GM18498 (cell line): Measurements from ENCODE around the gene SIRT7.

Experiments used
- ATAC-seq: cut with Tn5 transposase; IDR thresholded peaks from one replicate; pipeline ENCODE4 v1.9.1; 2021; ENCODE audit warnings: mild to moderate bottlenecking, moderate library complexity; ENCODE audit not compliant: unreplicated experiment

The SIRT7 gene

GRCh38 chr17:81921996-81922565 is 4.1 kb upstream of the SIRT7 start:
- ATAC-seq, result no peak

DNA sequence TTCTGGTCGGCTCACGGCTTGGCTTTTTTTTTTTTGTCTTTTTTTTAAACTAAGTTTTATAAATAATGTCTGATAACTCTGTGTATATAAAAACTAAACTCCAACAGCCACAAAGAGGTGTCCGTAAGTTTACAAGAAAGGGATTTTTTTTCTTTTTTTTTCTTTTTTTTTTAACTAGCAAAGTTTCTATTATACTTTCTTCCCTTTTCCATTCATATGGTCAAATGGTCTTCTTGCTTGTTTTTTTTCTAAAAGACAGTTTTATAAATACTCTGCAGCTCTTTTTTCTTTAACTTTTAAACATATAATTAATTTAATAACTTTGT is 3.5 kb upstream of the SIRT7 start:
- ATAC-seq, result no peak

- ATAC-seq, result no peak
Measured at GRCh38 chr17:81920612-81921536, 2.9 kb upstream of the SIRT7 start.

DNA sequence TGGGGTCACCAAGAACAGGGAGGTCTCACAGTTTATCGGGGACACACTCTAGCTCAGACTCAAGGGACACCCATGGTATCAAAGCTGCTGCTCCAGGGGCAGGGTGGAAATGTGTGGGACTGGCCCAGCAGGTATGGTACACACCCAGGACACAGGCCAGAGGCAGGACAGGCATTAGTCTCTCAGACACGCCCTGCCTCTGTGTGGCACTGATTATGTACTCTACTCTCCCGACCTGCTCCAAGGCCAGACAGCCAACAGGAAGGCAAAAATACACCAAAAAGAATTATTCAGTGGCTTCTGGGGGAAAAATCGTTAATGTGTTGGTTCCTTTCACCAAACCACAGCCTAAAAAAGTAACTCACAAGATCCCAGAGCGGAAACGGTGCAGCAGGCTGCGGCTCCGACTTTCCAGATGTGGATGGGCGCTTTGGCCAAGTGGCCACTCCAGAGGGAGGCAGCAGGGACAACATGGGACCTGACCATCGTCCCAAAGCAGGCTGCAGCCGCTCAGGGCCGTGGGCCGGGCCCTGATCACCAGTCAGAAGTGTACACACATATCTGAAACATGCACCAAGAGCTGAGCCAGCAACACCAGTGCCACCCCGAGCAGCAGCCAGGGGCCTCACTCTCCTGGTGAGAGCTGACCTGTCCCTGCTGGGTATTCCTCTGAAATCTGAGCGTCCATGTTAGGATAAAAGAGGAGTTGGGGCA is 1.0 kb upstream of the SIRT7 start:
- no peak for ATAC-seq

GRCh38 chr17:81918333-81918669 is 325 bp upstream of the SIRT7 start:
- peak; percentile 15 for ATAC-seq

DNA sequence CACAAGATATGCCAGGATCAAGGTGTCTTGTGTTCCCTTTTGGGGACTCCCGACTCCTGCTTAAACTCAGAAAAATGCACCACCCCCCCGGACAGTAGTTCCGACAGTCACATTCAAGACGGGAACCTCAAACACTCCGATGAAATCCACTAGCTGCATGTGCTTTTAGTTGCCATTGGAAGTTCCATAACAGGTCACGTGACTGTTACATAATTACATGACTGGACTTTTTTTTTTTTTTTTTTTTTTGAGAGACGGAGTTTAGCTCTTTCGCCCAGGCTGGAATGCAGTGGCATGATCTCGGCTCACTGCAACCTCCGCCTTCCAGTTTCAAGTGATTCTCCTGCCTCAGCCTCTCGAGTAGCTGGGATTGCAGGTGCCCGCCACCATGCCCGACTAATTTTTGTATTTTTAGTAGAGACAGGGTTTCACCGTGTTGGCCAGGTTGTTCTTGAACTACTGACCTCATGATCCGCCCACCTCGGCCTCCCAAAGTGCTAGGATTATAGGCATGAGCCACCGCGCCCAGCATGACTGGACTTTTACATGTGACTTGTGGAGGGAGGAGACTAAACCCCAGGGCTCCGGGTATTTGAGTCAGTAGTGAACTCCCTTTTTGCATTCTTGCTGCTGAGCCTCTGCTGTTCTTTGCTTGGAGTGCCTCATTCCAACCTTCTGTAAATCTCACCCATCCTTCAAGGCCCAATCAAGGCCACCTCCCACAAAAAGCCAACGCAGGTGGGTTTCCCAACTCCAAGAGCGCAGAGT is 1.6 kb downstream of the SIRT7 start:
- no peak for ATAC-seq

DNA sequence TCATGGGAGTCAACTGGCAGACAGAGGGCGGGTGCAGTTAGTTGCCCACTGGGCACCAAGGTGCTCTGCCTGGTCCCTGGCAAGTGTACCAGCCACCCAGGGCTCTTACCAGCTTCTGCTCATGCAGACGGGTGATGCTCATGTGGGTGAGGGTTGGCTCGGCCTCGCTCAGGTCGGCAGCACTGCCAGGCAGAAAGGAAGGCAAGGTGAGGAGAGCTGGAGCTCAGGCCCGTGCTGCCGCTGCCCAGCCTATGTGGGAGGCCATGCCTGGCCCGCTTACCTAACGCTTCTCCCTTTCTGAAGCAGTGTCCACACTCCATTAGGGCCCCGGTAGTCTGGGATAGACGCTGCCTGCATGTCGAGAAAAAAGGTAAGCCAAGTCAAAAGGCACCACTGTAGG is 2.6 kb downstream of the SIRT7 start:
- no peak for ATAC-seq

- no peak for ATAC-seq
Measured at GRCh38 chr17:81914103-81914850, 3.7 kb downstream of the SIRT7 start.

DNA sequence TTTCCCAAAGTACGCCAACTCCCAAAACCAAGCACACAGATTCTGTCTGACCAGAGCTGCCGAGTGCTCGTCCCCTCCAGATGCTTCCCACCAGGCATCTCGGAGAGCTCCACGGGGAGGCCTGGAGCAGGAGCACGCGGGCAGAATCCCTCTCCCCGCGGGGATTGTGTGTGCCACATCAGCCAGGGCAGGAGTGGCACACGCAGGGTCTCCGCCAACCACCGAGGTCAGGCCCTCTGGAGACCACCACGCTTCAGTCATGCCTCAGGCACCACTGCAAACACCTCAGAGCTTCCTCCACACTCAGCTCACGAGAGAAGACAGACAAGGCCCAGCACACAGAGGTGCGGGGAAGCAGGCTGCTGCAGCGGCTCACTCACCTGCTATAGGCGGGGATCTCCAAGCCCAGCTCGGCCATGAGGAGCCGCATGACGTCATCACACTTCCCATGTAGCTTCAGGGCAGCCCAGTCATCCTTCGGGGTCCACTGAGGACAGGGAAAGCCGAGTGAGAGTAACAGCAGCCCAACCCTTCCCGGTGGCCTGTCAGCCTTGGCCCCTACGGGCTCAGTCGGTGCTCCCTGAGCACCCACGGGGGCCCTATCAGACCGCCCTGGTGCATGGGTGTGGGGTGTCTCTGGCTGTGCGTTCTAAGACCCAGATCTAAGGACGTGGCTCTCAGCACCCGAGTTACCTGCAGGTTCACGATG is 4.4 kb downstream of the SIRT7 start:
- ATAC-seq, result no peak

- ATAC-seq, result no peak
Measured at GRCh38 chr17:81912441-81913309, 5.3 kb downstream of the SIRT7 start.

DNA sequence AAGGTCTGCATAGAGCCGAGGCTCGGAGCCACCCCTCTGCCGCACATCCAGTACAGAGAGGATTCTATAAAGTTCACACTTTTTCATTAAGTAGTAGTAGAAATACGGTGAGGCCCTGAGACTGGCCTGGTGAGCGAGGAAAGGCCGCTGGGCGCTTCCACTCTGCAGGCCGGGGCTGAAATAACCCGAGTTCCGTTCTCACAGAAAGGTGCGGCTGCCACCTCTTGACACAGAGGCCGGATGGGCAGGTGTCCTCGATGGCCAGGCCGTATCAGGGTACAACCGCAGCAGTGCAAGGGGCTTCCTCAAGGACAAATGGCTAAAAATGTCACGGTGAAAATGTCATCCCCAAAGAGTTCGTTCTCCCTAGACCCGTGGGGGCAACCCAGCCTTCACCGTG is 6.0 kb downstream of the SIRT7 start:
- ATAC-seq, result no peak

GRCh38 chr17:81911277-81911961 is 6.6 kb downstream of the SIRT7 start, which contains the start of gene PCYT2:
TSS of gene PCYT2 (minus strand) at chr17:81911399. CDS start at chr17:81911355, 44 bp downstream.
- ATAC-seq, result peak; percentile 75

DNA sequence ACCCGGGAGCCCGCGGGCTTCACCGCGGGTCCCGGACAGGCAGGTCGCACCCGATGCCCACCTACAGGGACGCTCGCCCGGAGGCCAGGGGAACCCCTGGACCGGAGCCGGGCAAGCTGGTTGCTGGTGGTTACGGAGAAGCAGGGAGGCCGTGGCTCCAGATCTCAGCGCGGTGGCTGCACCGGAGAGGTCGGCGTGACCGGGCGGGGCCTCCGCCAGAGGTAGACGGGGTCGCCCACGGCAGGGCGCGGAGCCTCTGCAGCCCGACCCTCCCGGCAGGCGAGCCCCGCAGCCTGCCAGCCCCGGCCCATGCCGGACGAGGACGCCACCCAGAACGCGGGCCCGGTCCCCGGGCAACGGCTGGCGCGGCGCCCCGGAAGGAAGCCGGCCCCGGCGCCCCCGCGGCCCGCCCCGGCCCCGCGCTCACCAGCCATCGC is 7.1 kb downstream of the SIRT7 start:
- peak; percentile 36 for ATAC-seq

DNA sequence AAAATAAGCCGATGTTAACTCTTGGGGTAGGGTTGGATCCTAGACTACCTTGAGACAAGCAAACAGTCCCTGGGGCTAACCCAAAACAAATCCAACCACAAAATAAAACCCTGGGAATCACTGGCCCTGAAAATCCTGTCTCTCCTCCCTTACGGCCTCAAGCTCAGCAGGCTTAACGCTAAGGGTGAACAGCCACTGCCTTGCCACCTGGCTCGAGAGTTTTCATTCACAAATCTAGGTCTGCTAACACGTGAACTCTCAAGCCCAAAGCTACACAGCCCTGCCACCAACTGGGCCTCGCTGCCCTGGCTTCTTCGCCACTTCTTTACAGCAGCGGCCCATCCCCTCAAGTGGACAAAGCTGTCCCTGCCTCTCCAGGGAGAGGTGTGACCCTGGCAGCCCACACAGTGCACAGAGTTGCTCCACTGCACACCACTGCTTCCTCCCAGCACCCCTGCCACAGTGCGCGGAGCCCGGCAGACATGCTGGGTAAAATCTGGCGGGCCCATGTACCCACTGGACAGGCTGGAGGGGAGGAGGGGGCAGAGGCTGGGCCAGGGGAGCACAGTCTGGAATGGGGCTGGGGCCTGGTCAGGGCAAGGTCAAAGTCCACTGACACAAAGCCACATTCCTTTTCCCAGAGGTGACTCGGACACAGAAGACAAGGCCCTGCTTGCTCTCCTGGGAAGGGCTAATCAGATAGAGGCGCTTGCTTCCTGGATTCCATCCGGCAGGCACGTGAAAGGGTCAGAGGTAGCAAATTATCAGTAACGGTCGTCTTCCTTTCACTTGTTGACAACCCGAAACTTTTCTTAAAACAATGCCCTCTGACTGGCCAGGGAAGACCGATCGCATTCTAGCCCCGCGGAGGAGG is 7.8 kb downstream of the SIRT7 start:
- no peak for ATAC-seq

- no peak for ATAC-seq
Measured at GRCh38 chr17:81909231-81909630, 8.7 kb downstream of the SIRT7 start.

GRCh38 chr17:81908793-81909192 is 9.2 kb downstream of the SIRT7 start:
- ATAC-seq, result no peak
